Body of pancreas (tissue), 4 donors: ENCODE measurements around the gene CCDC120.

Experiments used
- POLR2A ChIP-seq, 3 donors: fragments of 450-650 bp; IDR thresholded peaks; one replicate each; pipeline ENCODE4 v1.6.1; 2016; ENCODE audit warnings: antibody characterized with exemption in 3 of 3, mild to moderate bottlenecking in 2 of 3
- TF ChIP-seq, protein P1 (sequence below), 7 experiments: fragments of 450-650 bp in 4 of 7; fragments of 200-600 bp in 3 of 7; sonication (generic) in 3 of 7; IDR thresholded peaks; one replicate each; pipeline ENCODE4 v1.5.1; 2016 to 2019; ENCODE audit warnings: antibody characterized with exemption in 7 of 7

DNA sequence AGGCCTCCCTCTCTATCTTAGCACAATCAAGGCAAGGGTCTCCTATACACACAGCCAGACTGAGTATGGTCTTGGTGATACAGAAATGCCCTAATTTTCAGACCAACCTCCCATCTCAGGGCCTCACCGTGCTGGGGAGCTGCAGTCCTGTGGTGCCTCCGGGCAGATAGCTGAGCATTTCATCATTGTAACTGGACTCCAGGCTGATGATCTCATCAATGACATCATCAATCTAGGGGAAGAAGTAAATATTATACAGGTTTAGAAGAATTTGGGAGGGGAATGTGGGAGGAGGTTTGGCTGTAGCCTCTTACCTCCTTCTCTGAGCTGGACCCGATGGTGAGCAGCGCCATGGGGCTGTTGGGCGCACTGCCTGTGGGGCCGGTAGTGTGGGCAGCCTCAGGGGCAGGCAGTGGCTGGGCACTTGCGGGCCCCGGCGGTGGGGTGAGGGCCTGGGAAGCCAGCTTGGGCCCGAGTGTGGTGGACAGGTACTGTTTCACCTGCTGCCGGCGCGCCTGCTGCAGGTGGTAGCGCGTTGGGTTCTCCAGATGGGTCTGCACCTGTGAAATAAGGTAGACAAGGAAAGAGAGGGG is 20.8 kb upstream of the CCDC120 start:
- TF ChIP-seq, protein P1, sequence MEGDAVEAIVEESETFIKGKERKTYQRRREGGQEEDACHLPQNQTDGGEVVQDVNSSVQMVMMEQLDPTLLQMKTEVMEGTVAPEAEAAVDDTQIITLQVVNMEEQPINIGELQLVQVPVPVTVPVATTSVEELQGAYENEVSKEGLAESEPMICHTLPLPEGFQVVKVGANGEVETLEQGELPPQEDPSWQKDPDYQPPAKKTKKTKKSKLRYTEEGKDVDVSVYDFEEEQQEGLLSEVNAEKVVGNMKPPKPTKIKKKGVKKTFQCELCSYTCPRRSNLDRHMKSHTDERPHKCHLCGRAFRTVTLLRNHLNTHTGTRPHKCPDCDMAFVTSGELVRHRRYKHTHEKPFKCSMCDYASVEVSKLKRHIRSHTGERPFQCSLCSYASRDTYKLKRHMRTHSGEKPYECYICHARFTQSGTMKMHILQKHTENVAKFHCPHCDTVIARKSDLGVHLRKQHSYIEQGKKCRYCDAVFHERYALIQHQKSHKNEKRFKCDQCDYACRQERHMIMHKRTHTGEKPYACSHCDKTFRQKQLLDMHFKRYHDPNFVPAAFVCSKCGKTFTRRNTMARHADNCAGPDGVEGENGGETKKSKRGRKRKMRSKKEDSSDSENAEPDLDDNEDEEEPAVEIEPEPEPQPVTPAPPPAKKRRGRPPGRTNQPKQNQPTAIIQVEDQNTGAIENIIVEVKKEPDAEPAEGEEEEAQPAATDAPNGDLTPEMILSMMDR (IDR thresholded peaks at IDR 0.05) = no peak
- no peak for TF ChIP-seq POLR2A (IDR thresholded peaks at IDR 0.05)
